Ishikawa (cell line): ENCODE data around the gene ASPSCR1.

Experiments used
- CEBPB ChIP-seq: IDR thresholded peaks from 2 replicates; pipeline ENCODE4 v1.6.1; 2012
- CREB1 ChIP-seq: IDR thresholded peaks from 2 replicates; pipeline ENCODE4 v1.6.1; 2012; ENCODE audit warnings: low read depth
- EGR1 ChIP-seq: IDR thresholded peaks from 2 replicates; pipeline ENCODE4 v1.6.1; 2012
- EP300 ChIP-seq: IDR thresholded peaks from 2 replicates; pipeline ENCODE4 v1.6.1; 2012; ENCODE audit warnings: borderline replicate concordance
- FOXM1 ChIP-seq: IDR thresholded peaks from 2 replicates; pipeline ENCODE4 v1.6.1; 2012; ENCODE audit warnings: low read depth, borderline replicate concordance
- MAX ChIP-seq: IDR thresholded peaks from 2 replicates; pipeline ENCODE4 v1.6.1; 2012
- NFIC ChIP-seq: IDR thresholded peaks from 2 replicates; pipeline ENCODE4 v1.6.1; 2012
- RAD21 ChIP-seq: IDR thresholded peaks from 2 replicates; pipeline ENCODE4 v1.6.1; 2012; ENCODE audit warnings: low read depth
- REST ChIP-seq: IDR thresholded peaks from 2 replicates; pipeline ENCODE4 v1.6.1; 2012; ENCODE audit warnings: low read depth, mild to moderate bottlenecking
- TAF1 ChIP-seq: IDR thresholded peaks from 2 replicates; pipeline ENCODE4 v1.6.1; 2012; ENCODE audit warnings: low read depth, mild to moderate bottlenecking
- TCF12 ChIP-seq: IDR thresholded peaks from 2 replicates; pipeline ENCODE4 v1.6.1; 2012; ENCODE audit warnings: low read depth
- TEAD4 ChIP-seq: IDR thresholded peaks from 2 replicates; pipeline ENCODE4 v1.6.1; 2012
- YY1 ChIP-seq: IDR thresholded peaks from 2 replicates; pipeline ENCODE4 v1.6.1; 2012; ENCODE audit warnings: low read depth
- ZBTB7A ChIP-seq: IDR thresholded peaks from 2 replicates; pipeline ENCODE4 v1.6.1; 2012; ENCODE audit warnings: low read depth
- TF ChIP-seq, protein P1 (sequence below): IDR thresholded peaks from 2 replicates; pipeline ENCODE4 v1.6.1; 2012

ASPSCR1 gene

DNA sequence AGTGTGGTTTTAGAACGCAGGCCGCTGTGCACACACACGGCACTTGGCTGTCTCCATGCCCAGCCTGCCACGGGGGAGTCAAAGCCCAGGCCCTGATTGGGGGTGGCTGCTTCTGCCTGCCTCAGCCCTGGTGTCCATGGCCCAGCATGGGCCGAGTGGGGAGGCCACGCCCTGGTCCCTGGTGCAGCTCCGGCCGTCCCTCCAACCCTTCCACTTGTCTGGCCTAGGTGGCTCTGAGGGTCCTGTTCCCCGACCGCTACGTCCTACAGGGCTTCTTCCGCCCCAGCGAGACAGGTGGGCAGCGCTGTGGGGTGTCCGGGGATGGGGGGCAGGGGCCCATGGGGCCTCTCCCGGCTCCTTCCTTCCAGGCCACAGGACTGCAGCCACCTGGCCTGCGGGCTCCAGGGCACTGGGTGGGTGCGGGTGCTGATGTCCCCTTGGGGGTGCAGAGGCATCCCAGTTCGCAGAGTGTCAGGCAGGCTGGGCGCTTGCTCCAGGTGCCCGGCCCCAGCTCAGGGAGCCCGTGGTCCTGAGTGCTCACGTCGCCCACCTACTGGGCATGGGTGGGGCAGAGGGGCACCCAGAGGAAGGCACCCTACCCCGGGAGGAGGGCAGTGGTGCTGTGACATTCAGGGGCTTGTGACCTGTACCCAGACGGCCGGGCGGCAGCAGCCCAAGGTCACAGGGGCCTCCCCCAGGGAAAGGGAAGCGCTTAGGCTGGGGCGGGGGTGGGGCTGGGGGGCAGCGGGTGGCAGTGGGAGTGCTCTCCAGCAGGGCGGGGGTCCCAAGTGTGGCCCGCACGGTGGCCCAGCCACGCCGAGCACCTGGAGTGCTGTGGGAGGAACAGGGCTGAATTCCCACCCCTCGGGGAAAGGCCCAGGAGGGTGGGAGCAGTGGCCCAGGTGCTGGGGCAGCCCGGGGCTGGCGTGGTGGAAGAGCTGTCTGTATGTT lies 33.4 kb downstream of the ASPSCR1 start:
- no peak for TF ChIP-seq CREB1
- no peak for TF ChIP-seq RAD21
- TF ChIP-seq MAX = no peak
- no peak for TF ChIP-seq TEAD4
- TF ChIP-seq, protein P1, sequence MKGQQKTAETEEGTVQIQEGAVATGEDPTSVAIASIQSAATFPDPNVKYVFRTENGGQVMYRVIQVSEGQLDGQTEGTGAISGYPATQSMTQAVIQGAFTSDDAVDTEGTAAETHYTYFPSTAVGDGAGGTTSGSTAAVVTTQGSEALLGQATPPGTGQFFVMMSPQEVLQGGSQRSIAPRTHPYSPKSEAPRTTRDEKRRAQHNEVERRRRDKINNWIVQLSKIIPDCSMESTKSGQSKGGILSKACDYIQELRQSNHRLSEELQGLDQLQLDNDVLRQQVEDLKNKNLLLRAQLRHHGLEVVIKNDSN = no peak
- TF ChIP-seq REST = no peak
- no peak for TF ChIP-seq TCF12
- TF ChIP-seq EGR1 = no peak
- no peak for TF ChIP-seq YY1
- TF ChIP-seq TAF1 = no peak
- TF ChIP-seq NFIC = no peak
- TF ChIP-seq FOXM1 = no peak
- TF ChIP-seq CEBPB = no peak
- TF ChIP-seq EP300 = no peak
- no peak for TF ChIP-seq ZBTB7A

GRCh38 chr17:82011617-82012187 lies 34.3 kb downstream of the ASPSCR1 start:
- TF ChIP-seq REST (no peak), ZBTB7A (no peak), FOXM1 (no peak), CREB1 (no peak), NFIC (no peak), YY1 (no peak), EGR1 (no peak), TCF12 (no peak), CEBPB (no peak), EP300 (no peak), TEAD4 (no peak)
- TF ChIP-seq, protein P1 = no peak

DNA sequence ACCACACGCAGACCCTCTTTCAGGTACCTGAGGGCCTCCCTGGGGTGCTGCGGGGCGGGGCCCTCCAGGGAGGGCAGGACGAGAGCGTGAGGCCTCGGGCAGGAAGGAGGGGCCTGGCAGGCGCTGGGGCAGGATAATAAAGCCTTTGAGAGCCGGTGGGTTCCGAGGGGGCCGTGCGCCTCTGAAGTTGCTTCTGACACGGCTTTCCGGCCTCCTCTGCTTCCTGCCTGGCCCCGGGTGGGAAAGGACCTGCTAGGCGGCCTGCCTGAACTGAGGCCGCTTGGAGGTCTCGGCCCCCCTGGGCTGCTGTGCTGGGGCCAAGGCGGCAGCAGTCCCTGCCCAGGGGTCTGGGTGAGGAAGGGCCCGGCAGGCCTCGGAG lies 34.8 kb downstream of the ASPSCR1 start:
- no peak for TF ChIP-seq REST
- no peak for TF ChIP-seq EP300
- TF ChIP-seq EGR1 = no peak
- TF ChIP-seq CEBPB = no peak
- TF ChIP-seq RAD21 = no peak
- no peak for TF ChIP-seq YY1
- no peak for TF ChIP-seq FOXM1

- TF ChIP-seq REST = no peak
These were observed 35.3 kb downstream of the ASPSCR1 start for GRCh38 chr17:82012640-82013295.
